Left hindlimb (tissue), 1 donor: Measurements from ENCODE around the gene RAB40B.

Experiments
- DNase-seq: peaks from one replicate; pipeline ENCODE4 v3.0.0-alpha.2; 2018

RAB40B gene

GRCh38 chr17:82716203-82717010, 17.9 kb upstream of the RAB40B start, which contains the start of gene FN3KRP:
Gene FN3KRP, plus strand, starts transcription at chr17:82716706. Its CDS starts 50 bp downstream, at chr17:82716756.
- peak; percentile 98 for DNase-seq

GRCh38 chr17:82713071-82713723, 14.7 kb upstream of the RAB40B start:
- DNase-seq: no peak

GRCh38 chr17:82710499-82711232, 12.2 kb upstream of the RAB40B start:
- DNase-seq: no peak

DNA sequence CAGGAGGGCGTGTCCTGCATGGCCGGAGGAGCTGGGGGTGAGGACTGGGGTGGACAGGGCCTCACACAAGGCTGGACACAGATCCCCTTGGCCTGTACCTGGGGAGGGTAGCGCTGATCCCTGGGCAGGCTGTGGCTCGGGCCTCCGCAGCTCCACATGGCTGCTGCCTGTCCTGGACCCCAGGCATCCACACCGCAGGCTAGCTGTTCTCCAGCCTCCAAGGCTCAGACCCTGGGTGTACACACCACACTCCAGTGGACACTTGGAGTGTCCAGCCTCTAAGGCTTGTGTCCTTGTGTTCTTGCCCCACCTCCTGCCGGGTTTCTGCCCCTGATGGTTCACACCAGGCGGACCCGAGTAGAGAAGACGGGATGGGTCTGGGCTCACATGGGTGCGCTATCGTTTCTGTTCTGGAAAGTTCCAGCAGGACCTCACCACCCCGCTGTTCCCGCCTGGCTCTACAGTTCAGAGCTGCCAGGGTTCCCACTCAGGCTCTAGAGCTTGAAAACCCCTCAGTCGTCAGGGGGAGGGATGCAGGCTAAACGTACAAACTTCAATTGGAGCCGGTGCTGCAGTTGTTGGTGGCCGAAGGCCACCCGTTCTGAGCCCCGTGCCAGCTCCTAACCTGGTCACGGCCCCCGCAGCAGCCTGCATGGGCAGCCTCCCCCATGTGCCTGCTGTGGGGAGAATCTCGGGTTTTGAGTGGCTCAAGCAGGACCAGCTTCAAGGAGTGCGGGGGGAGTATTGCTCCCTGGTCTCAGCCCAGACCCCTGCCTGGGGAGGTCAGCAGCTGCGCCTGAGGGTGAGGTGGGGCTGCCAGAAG, 11.4 kb upstream of the RAB40B start:
- DNase-seq: no peak

DNA sequence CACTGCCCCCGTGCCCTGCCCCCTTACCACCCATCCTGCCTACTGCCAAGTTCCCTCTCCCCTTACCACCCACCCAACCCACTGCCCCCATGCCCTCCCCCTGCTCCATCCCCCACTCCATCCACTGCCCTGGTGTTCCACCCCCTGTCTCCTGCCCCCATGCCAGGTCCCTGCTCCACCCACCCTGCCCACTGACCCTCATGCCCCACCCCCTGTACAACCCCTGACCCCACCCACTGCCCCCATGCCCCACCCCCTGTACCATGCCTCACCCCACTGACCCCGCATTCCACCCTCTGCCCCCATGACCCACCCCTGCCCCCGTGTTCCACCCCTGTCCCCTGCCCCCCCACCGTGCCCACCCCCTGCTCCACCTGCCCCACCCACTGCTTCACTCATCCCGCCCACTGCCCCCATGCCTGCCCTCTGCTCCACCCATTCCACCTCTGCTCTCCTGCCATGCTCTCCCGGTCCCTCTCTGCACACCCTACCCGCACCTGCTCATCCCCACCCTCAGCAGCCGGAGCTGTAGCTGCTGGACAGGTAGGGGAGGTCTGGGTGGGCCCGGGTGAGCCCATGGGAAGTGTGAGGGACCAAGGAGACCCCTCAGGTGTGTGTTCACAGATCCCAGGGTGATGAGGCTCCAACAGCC, 10.7 kb upstream of the RAB40B start:
- no peak for DNase-seq

GRCh38 chr17:82705756-82706155, 7.3 kb upstream of the RAB40B start:
- no peak for DNase-seq

DNA sequence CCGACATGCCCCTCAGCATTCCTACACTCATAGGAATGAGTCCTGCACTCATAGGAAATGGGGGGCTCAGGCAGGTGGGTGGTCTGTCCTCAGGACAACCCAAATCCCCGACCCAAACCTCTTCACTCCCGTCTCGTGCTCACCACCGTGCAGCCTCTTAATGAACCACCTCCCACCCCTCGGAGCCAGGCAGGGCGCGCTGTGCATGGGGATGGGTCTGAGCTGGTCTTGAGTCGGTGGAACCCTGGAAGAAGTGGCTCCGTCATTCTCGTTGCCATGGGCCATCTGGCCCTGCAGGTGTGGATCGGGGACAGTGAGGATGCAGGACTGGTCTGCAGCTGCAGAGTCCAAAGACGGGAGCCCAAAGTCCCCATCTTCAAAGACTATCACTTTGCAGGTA, 6.4 kb upstream of the RAB40B start:
- DNase-seq: peak; percentile 14

- DNase-seq: peak; percentile 30
These were observed 5.7 kb upstream of the RAB40B start for GRCh38 chr17:82703935-82704865.

- DNase-seq: peak; percentile 32
These were observed 4.7 kb upstream of the RAB40B start for GRCh38 chr17:82703036-82703745.

GRCh38 chr17:82702231-82702927, 3.9 kb upstream of the RAB40B start:
- DNase-seq: peak; percentile 48

DNA sequence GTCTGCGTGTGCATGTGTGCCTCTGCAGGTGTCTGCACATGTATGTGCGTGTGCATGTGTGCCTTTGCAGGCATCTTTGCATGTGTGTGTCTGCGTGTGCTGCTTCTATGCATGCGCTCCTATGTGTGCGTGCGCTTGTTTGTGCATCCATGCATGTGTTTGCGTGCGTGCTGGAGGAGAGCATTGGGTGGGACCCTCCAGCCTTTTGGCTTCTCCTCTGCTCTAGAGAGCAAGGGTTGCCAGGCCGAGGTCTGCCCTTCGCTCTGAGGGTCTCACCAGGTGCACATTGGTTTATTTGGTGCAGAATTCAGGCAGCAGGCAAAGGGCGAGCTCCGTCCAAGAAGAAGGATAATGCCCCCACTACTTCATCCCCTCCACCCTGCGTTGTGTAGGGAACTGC, 1.1 kb upstream of the RAB40B start:
- DNase-seq: peak; percentile 20

DNA sequence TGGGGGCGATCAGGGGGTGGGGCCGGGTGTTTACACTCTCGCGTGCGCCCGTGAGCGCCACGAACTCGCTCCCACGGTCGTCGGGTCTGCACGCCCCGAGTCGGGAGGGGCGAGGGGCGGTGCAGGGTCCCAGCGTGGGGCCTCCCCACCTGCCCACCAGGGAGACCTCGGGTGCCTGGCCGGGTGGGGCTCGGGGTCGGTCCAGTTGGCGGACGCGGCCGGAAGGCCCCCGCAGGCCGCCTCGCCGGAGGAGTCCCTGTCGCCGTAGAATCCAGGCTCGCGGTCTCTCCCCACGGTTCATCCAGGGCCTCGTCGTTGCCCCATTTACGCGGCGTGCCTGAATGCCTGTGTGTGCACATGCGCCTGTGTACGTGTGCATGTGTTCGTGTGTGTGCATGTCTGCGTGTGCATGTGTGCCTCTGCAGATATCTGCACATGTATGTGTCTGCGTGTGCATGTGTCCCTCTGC, 510 bp upstream of the RAB40B start:
- DNase-seq: no peak

DNA sequence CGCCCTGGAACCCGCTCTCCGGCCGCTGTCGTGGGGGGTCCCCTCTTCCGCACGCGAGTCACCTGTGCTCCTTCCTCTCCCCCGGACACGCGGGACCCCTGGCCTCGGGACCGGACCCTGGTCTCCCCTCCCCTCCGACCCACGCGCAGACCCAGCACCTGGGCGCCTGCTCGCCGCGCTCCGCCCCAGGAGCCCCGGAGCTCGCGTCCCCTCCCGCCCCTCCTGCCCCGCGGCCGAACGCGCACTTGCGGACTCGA, 762 bp downstream of the RAB40B start:
- no peak for DNase-seq

DNA sequence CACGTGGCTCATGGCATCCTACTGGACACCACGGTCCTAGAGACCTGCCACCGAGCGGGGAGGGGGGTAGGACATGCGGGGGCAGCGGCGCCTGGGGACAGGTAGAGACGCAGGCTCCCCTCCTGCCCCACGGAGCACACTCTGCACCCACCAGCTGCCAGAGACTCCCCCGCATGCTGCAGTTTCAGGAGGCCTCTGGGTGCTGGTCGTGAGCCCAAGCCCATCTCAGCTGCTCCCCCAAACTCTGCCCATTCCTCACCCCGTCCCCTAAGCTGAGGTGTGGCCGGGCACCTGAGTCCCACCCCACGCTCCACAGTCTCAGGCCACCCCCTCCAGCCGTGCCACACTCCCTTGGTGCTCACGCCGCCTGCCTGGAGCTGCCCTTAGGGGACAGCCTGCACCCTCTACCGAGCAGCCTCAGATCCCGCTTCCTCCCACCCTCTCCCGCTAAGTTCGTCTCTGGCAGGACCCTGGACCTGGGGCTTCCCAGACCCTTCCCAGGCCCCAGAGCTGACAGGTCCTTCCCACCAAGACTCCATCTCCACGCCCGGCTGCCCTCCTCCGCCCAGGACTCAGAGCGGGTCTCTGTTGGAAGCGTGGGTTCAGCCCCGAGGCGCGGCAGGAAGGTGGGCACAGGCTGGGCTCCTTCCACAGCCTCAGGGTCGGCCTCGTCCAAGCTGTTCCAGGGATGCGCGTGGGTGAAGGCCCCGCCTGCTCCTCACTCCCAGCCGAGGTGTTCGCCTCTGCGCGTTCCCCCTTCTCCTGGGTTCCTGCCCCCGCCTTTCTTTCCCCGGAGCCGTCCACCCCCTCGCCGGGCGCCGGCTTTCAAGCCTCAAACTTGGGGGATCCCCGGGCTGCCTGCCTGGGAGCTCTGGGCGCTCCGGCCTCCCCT, 1.3 kb downstream of the RAB40B start:
- DNase-seq: peak; percentile 31

DNA sequence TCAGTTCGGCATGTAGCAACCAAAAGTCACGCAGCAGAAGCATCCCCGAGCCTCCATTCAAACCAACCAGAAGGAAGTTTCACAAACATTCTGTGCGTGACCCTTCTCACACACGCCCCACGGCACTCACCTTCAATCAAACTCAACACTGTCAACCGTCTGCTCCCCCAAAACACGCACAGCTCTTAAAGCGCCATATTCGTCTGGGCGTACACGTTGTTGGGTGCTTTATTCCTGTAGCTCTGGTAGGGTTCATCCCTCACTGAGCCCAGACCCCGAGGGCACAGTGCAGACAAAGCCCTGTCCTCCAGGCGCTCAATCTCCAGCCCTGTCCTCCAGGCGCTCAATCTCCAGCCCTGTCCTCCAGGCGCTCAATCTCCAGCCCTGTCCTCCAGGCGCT, 2.2 kb downstream of the RAB40B start:
- no peak for DNase-seq

GRCh38 chr17:82694647-82695046, 3.9 kb downstream of the RAB40B start:
- peak; percentile 3 for DNase-seq

GRCh38 chr17:82693168-82693867, 5.2 kb downstream of the RAB40B start:
- DNase-seq: peak; percentile 13

DNA sequence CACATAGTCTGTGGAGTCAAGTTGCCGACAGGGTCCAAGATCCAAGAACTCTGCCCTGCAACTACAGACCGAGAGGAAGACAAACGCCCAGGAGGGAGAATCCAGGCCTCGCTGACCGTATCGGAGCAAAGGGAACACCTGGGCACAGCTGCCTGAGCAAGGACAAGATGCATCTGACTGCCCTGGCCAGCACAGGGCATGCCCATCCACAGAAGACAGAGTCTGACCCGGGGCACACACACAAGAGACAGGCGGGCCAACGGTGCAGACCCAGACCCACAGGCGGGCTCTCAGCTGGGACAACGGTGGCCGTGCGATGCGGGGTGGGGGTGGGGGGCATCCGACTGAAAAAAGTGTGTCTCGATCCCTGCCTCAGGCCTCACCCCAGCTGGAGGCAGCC, 6.2 kb downstream of the RAB40B start:
- peak; percentile 5 for DNase-seq
